GM18873 (cell line): ENCODE results near the gene CHST11.

Experiments
- ATAC-seq: cut with Tn5 transposase; IDR thresholded peaks from one replicate; pipeline ENCODE4 v1.9.1; 2021; ENCODE audit warnings: mild to moderate bottlenecking, moderate library complexity, moderate number of reproducible peaks; ENCODE audit not compliant: unreplicated experiment, low FRiP score

CHST11 gene

DNA sequence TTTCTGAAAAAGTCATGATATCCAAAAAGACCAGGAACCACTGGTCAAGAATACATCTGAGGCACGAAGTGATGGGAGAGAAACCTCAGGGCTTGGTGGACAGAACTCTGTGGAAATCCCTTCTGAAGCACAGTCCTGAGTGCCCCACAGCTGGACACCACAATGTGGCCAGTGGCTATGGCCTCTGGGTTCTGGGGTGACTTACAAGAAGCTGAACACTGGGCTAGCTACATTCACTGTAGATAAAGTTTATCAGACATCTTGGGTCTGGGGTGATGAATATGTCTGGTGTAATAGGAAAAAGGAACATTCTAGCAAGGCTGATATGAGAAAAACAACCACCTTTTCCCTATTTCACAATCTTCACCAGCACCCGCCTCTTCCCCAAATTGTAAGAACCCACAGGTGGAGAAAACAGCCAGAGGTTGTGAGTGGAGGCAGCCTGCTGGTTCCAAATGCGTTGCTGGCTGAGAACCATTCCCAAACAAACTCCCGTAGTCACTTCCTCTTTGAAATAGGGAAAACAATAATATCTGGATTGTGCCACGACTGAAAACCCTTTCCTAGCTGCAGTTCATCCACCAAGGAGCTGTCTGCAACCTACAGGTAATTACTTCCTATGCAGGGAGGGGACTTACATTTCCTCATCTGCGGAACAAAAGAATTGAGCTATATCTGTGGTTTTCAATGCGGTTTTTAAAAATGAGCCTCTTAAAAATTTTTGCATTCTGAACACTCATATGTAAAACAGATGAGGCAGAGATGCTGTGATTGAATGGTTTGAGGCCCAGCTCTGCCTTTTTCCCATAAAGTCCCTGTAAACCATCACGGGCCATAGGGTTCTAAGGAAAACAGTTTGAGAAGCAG is 307.7 kb downstream of the CHST11 start:
- no peak for ATAC-seq

DNA sequence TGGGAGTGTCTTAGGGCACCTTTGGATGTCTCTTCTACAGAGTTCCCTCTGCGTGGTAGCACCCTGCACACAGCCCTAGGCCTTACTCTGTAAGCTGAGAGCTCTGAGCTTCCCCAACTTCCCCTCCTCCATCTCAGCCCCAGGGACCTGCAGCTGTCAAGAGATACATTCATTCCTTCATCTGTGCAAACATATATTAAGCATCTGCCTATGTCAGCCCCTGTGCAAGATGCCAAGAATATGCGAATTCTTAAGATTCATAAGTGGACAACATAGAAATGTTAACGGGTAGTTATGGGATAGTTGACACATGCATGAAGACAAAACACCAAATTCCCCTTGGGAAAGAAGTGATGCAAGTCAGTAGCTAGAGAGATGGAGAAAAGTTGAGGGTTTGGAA is 310.5 kb downstream of the CHST11 start:
- no peak for ATAC-seq

DNA sequence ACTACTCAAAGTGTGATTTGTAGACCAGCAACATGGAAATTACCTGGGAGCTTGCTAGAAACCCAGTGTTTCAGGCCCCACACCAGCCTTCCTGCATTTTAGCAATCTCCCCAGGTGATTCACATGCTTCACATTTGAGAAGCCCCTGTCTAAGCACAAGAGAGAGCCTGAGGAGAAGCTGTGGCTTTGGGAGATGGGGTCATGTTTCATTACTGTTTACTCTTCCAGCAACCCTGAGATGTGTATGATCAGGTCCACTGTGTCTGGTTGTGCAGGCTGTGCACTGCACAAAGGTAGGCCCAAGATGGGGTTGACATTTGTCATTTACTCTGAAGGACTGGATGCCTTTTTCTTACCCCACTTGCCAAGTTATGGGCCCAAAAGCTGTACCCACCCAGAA is 311.3 kb downstream of the CHST11 start:
- no peak for ATAC-seq

DNA sequence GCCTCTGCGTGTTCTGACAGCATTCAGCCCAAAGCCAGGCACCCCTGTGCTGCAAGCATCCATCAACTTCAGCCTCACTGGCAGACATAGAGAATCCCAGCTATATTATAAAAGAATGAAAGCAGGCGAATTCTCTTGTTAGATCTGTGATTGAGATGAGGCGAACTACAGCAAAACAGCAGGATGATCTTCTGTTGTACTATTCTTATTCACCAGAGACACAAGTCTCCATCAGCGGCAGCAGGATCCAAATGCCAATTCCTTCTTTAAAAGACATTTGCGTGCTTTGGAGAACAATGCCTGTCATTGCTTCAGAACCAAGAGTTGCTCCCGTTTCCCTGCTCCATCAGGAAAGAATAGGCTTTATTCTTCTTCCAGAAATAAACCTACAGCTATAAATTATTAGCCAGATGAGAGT is 312.4 kb downstream of the CHST11 start:
- no peak for ATAC-seq

DNA sequence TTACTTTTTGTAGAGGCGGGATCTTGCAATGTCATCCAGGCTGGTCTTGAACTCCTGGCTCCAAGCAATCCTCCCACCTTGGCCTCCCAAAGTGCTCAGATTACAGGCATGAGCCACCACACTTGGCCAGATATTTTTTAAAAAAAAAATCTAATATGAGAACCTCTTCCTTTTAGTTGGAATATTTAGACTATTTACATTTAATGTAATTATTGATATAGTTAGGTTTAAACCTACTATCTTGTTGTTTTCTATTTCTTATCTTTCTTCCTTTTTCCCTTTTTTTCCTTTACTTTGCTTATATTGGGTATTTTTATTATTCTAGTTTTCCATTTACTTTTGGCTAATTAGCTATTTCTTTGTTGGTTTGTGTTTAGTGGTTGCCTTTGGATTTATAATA is 315.6 kb downstream of the CHST11 start:
- no peak for ATAC-seq

DNA sequence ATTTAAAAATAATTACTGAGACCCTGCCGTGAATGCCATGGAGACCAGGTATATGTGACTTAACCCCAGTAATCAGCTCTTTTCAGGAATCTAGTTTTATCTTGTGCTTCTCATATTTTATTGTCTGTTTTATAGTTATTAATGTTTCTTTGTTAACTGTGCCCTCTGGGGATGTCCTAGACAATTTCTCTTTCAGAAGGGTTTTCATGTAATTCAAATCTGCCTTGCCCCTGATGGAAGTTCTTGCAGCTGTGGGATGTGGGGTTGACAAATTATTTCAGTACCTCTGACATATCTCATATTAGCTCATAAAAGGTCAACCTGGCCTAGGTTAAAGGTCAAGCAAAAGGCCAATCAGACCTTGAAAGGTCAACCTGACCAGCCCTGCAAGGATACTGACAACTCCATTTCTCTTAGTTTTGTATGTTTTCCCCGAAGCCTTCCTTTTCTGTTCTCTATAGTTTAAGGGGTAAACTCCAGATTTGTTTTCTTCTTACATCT is 319.0 kb downstream of the CHST11 start:
- no peak for ATAC-seq

DNA sequence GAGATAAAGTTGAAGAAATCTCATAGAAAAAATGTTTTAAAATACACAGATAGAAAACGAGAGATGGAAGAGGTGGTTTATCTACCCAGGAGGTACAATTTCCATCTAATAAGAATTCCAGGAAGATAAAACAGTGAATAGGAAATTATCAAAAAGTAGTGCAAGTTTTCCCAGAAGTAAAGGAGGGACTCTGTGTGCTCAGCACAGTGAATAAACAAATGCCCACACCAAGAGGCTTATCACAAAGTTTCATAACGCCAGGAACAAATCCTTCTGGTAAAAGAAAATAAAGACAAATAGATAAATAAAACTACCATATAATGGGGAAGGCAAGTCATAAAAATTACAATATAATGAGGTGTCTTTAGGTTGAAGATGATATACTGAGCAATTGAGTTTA is 322.4 kb downstream of the CHST11 start:
- ATAC-seq, result no peak

DNA sequence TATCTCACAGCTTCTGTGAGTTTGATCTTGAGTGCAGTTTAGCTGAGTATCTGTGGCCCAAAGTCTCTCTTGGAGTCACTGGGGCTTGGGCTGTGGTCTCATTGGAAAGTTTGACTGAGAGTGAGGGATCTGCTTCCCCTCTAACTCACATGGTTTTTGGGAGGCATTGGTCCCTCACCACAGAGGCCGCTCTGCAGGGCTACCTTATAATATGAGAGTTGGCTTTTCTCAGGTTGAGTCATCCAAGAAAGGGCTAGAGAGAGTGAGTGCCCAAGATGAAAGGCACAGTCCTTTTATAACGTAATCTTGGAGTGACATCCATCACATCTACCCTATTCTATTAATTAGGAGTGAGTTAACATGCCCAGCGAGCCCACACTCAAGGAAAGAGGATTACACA is 325.5 kb downstream of the CHST11 start:
- ATAC-seq, result no peak

DNA sequence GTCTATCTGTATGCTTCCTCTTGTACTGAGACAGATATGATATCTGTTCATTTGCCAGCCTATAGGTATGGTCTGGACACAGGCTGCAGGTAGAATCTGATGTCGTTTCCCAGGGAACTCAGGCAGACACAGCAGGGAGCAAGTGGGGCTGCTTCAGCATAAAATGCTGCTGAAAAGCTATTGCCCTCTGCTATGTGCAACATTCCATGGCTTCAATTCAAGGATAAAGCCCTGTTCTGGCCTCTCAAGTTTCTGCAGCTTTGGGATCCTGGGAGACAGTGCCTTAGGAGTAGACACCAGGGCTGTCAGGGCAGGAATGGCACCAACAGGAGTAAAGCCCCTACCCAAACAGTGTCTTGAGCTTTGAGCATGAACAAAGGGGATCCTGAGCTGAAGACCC is 327.8 kb downstream of the CHST11 start:
- ATAC-seq, result no peak

DNA sequence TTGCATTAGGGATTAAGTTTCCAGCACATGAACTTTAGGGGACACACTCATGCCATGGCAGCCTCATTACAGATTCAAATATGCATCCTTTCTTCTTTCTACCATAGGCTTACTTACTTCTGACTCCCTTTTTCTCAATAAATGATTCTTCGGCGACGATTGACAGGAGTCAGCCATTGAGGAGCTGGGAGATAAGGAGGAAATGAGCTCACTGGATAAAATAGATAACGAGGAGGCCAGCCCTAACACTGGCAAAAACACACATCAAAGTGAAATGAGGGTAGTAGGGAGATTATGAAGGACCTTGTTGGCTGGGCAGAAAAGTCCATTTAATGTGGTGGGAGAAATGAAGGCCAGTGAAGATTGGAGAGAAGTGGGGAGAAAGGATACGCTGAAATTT is 329.1 kb downstream of the CHST11 start:
- no peak for ATAC-seq

DNA sequence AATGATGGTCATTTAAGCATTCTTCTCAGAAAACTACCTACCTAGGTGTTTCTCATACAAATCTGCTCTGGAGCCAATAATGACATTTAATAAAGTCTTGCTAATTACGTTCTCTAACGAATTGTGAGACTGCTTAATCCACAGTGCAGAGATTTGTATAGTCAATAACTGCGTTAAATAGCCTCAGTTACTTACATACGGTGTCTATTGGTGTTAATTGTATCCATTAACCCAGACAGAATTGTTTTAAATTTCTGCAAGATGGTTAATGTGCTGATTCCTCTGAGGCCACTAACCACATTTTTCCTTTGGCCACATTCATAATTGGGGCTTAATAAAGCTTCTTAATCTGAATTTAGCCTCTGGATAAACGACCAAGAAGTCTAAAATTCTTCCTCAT is 329.6 kb downstream of the CHST11 start:
- no peak for ATAC-seq

DNA sequence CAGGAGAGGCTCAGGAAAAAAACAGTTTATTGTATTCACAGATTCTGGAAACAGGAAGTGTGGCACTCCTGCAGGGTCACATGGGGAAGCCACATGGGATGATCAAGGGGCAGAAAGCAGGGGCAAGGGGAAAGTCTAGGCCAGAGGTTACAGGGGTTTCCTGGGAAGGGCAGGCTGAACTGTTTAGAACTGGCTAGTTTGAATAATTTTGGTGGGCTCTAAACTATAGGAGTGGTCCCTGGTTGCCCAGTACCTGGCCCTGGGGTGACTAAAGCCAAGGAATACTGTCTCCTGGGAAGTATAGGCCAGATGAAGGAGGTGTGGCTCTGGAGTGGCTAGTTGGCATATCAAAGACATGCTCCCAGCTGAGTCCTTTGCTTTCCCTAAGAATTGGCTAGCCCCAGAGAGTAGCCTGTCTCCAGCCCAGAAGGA is 332.1 kb downstream of the CHST11 start:
- ATAC-seq, result no peak

DNA sequence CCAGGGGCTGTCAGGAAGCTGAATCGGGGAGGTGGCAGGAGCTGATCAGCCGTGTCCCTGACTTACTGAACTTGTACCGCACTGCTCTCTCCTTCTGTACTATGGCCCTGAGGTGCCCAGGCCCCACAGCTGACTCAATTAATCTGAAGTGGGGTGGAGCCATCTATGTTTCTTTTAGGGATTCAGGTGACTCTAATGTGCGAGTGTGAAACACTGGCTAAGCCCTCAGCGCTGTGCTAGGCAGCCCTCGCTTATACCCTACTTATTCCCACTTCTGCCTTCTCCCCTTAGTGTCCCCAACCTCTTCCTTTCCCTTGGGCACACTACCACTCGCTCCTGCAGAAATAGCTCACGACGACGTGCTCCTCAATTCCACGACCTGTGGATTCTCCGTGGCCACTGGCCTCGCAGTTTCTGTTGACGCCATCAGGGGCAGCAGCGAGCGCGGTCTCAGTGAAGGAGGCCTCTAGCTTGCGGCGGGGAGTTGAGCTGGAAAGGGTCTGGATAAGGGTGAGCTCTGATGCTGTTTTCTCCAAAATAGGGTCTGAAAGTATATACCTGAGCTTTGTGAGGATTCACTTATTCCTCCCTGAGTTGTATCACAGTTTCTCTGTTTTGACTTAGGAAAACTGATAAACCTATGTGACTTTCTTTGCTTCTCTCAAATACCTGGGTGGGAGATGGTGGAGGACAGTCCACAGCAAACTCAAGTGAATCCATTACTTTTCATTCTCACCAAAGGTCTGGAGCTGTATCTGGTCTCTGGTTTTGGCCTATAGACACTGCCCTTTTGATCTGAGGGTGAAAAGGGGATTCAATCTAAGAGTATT is 333.8 kb downstream of the CHST11 start:
- ATAC-seq, result no peak

DNA sequence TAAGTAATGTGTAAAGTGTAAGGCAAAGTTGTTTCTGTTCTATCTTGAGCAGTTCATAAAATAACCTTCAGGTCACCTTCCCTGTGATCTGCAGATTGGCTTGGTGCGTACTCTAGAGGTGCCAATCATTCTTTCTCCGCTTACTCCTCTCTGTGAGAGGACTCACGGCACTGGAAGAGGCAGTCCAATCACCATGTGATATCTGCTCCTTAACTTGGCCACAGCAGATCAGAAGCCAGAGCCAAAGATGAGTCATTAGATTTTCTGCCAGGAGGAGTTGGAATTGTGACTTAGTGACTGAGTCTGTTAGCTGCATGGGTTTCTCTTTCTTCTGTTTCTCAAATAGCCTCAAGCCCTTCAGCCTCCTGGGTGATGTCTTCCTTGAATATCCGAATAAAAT is 335.8 kb downstream of the CHST11 start:
- ATAC-seq, result no peak

DNA sequence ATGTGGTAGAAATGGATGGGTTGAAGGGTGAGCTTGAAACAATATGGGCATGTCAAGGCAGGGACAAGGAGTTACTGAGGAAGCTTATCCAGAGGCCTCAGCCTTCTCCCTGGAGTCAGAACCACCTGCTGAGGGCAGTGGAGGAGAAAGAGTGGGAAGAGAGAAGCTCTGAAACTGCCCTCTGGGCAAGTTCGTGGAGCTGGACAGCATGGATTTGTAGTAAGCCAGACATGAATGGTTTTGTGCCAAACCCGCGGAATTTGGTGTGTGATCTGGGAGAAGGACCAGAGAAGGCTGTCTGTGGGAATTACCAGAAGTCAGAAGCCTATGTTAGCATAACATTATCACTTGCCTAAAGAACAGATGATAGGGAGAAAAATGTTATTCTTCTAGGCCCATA is 336.5 kb downstream of the CHST11 start:
- ATAC-seq, result no peak

DNA sequence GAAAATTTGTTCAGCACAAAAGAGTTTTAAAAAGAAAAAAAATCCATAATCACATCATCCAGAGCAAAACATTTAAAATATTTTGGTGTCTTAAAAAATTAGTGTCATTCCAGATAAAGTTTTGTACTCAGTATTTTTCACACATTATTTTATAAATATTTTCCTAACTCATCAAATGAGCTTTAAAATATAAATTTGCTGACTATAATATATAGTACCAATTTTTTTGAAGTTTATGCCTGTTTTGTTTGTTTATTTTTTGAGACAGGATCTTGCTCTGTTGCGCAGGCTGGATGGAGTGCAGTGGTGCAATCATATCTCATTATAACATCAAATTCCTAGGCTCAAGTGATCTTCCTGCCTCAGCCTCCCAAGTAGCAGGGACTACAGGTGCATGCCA is 337.2 kb downstream of the CHST11 start:
- no peak for ATAC-seq

DNA sequence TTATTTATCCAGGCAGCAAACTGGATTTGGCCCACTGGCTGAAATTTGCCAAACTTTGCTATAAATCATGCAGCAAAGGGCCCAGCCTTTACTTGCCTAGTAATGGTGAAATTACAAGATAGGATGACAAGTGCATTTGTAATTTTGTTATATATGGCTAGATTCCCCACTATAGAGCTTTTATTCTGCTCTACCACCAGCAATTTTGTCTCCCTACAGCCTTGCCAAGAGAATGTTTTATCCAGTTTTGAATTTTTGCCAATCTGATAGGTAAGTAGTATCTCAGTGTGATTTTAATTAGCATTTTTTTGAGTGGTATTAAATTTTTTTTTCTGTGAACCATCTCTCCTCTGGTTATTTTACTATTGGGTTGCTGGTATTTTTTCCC is 339.7 kb downstream of the CHST11 start:
- ATAC-seq, result no peak

DNA sequence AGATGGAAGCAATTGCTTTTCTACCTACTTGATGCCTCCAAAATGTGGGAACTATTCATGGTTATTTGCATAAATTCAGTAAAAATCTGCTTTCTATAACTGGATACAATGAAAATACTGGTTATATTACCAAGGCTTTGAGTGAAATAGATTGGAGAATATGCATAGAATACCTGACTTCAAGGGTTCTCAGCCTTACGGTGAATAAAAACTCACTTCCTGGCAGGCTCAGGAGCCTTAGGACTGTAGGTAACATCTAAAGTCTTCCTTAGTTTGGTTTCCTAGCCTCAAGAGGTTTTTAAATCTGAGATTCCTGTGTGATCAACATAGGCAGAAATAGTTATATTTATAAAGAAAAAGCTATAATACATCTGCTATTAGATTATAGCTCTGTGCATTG is 342.7 kb downstream of the CHST11 start:
- no peak for ATAC-seq

DNA sequence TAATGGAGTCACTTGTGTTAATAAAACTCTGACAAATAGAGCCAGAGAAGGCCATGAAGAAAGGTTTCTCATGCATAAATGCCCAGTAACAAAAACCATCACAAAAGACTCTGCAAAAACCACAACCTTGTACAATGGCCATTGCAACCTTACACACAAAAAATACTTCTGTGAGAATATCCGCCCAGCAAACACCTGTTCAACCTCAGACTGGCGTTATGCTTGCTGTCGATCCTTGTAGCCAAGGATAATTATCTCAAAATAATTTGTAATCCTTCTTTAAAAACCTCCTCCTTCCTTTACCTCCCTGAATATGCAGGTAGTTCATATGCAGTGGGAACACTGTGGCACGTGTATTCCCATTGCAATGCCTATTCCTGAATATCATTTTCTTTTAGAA is 344.3 kb downstream of the CHST11 start:
- no peak for ATAC-seq

DNA sequence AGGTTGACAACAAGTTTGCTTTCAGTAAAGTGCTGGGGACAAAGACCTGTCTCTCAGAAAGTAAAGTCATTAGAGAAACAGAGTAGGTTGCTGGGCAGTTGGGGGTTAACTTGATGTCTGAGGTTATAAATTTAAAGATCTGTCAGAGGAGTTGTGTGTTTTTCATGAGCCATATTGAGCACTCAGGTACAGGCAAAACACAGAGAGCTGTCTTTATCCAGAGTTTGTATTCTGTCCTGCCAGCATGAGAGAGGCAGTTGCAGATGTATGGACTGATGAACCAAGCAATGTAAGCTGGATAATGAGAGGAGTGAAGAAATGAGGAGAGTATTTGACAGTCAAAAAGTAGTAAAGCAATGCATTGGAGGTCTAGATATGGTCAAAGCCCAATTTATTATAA is 344.7 kb downstream of the CHST11 start:
- no peak for ATAC-seq

DNA sequence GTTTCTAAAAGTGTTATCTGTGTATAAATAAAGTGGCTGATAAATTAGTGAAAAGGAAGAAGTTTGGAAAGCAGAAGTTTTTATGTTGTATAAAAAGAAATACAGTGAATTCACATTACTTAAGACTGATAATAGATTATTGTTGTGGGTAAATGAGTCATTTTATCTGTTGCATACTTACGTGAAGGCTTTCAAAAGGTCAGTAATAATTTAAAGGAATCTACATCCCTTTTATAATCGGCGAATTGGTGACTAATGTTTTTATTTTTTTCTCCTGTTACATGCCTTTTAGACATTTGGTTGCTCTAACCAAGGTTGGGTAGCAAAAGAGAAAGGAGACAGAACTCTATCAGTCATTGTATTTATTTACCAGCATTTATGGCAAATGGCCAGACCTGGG is 345.5 kb downstream of the CHST11 start:
- ATAC-seq, result no peak

DNA sequence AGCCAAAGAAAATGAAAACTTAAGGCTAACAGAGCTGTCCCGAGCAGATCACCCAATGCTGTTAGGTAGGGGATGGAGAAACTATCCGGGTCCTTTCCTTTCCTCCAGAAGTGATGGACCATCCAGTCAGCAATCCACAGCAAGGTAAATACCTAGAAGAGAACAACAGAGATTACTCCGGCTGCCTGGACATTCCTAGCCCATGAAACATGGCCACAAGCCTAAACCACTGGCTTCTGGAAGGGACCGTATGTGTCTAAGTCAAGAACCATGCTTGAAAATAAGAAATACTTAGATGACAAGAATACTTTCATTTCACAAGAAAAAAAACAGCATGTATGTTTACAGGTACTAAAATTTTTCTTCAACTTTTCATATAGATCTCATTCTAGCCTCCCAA is 348.4 kb downstream of the CHST11 start:
- no peak for ATAC-seq
